PC-9 (cell line): ENCODE data around the gene IL23R.

Experiments used
- EZH2 ChIP-seq: fragments of 200-600 bp; sonication (generic); IDR thresholded peaks from 2 replicates; pipeline ENCODE4 v1.8.0; 2017; ENCODE audit warnings: antibody characterized with exemption, low read depth
- TF ChIP-seq, protein P1 (sequence below): fragments of 200-600 bp; sonication (generic); conservative IDR thresholded peaks from 2 replicates; pipeline ENCODE4 v1.6.1; 2017; ENCODE audit warnings: mixed run types, antibody characterized with exemption, mild to moderate bottlenecking, moderate library complexity

DNA sequence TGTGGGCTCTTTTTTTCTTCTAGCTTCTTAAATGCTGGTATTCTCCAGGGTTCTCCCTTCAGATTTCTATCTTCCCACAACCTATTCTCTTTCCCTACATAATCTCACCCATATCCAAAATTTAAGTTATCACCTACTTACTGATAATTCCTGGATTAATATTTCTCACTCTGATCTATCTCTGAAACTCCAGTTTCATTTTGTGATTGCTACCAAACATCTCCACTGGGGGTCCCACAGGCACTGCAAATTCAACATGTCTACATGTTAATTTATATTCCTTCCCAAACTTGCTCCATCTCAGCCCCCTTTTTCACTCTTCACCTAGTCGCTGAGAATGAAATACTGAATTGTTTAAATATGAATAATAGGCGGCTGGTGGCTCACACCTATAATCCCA is 21.6 kb upstream of the IL23R start:
- TF ChIP-seq, protein P1, sequence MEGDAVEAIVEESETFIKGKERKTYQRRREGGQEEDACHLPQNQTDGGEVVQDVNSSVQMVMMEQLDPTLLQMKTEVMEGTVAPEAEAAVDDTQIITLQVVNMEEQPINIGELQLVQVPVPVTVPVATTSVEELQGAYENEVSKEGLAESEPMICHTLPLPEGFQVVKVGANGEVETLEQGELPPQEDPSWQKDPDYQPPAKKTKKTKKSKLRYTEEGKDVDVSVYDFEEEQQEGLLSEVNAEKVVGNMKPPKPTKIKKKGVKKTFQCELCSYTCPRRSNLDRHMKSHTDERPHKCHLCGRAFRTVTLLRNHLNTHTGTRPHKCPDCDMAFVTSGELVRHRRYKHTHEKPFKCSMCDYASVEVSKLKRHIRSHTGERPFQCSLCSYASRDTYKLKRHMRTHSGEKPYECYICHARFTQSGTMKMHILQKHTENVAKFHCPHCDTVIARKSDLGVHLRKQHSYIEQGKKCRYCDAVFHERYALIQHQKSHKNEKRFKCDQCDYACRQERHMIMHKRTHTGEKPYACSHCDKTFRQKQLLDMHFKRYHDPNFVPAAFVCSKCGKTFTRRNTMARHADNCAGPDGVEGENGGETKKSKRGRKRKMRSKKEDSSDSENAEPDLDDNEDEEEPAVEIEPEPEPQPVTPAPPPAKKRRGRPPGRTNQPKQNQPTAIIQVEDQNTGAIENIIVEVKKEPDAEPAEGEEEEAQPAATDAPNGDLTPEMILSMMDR: peak; percentile 53
- no peak for TF ChIP-seq EZH2
